Measurements from ENCODE around the gene ACSL3. TPM values are rescaled to one million over a fixed set of nuclear protein-coding genes. Genes with fewer than 3 reads are reported as not detected.

ACSL3 gene
- total RNA-seq, 1 experiment from 2014 or later = 100 TPM

GRCh38 chr2:222861411-222862105 is 722 bp downstream of the ACSL3 start (continued):
- TF ChIP-seq, protein P1, sequence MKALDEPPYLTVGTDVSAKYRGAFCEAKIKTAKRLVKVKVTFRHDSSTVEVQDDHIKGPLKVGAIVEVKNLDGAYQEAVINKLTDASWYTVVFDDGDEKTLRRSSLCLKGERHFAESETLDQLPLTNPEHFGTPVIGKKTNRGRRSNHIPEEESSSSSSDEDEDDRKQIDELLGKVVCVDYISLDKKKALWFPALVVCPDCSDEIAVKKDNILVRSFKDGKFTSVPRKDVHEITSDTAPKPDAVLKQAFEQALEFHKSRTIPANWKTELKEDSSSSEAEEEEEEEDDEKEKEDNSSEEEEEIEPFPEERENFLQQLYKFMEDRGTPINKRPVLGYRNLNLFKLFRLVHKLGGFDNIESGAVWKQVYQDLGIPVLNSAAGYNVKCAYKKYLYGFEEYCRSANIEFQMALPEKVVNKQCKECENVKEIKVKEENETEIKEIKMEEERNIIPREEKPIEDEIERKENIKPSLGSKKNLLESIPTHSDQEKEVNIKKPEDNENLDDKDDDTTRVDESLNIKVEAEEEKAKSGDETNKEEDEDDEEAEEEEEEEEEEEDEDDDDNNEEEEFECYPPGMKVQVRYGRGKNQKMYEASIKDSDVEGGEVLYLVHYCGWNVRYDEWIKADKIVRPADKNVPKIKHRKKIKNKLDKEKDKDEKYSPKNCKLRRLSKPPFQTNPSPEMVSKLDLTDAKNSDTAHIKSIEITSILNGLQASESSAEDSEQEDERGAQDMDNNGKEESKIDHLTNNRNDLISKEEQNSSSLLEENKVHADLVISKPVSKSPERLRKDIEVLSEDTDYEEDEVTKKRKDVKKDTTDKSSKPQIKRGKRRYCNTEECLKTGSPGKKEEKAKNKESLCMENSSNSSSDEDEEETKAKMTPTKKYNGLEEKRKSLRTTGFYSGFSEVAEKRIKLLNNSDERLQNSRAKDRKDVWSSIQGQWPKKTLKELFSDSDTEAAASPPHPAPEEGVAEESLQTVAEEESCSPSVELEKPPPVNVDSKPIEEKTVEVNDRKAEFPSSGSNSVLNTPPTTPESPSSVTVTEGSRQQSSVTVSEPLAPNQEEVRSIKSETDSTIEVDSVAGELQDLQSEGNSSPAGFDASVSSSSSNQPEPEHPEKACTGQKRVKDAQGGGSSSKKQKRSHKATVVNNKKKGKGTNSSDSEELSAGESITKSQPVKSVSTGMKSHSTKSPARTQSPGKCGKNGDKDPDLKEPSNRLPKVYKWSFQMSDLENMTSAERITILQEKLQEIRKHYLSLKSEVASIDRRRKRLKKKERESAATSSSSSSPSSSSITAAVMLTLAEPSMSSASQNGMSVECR (CRISPR knock-in tag; IDR thresholded peaks at IDR 0.05; ENCODE audit: borderline replicate concordance) = peak; percentile 20; the same call in 1 of the 2 replicates
- no peak for TF ChIP-seq NFYB (CRISPR knock-in tag; conservative IDR thresholded peaks at IDR 0.05; ENCODE audit: low read depth)
- no peak for TF ChIP-seq ATF1 (CRISPR knock-in tag; IDR thresholded peaks at IDR 0.05)
- TF ChIP-seq FOXP4 (CRISPR knock-in tag; IDR thresholded peaks at IDR 0.05) = peak; percentile 40
- TF ChIP-seq ZNF138 (CRISPR knock-in tag; conservative IDR thresholded peaks at IDR 0.05) = no peak
- TF ChIP-seq, protein P2, sequence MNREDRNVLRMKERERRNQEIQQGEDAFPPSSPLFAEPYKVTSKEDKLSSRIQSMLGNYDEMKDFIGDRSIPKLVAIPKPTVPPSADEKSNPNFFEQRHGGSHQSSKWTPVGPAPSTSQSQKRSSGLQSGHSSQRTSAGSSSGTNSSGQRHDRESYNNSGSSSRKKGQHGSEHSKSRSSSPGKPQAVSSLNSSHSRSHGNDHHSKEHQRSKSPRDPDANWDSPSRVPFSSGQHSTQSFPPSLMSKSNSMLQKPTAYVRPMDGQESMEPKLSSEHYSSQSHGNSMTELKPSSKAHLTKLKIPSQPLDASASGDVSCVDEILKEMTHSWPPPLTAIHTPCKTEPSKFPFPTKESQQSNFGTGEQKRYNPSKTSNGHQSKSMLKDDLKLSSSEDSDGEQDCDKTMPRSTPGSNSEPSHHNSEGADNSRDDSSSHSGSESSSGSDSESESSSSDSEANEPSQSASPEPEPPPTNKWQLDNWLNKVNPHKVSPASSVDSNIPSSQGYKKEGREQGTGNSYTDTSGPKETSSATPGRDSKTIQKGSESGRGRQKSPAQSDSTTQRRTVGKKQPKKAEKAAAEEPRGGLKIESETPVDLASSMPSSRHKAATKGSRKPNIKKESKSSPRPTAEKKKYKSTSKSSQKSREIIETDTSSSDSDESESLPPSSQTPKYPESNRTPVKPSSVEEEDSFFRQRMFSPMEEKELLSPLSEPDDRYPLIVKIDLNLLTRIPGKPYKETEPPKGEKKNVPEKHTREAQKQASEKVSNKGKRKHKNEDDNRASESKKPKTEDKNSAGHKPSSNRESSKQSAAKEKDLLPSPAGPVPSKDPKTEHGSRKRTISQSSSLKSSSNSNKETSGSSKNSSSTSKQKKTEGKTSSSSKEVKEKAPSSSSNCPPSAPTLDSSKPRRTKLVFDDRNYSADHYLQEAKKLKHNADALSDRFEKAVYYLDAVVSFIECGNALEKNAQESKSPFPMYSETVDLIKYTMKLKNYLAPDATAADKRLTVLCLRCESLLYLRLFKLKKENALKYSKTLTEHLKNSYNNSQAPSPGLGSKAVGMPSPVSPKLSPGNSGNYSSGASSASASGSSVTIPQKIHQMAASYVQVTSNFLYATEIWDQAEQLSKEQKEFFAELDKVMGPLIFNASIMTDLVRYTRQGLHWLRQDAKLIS (CRISPR knock-in tag; IDR thresholded peaks at IDR 0.05; ENCODE audit: borderline replicate concordance) = no peak

GRCh38 chr2:222862106-222862908 is 1.5 kb downstream of the ACSL3 start:
- Mint-ChIP-seq H3K27me3 (ENCODE audit: low read depth) (no peaks in the 10 kb centered on the region), H3K4me1 (peaks cover 14% of the 10 kb centered on the region), H3K9me3 (no peaks in the 10 kb centered on the region), H3K36me3 (peaks cover 3% of the 10 kb centered on the region; the same call in 1 of the 2 replicates), H3K27ac (no peak overlapping the region; the same call in 1 of the 2 replicates), H3K4me3 (no peak overlapping the region)
- DNase-seq (ENCODE audit: low spot score) = no peak
- TF ChIP-seq, protein P3, sequence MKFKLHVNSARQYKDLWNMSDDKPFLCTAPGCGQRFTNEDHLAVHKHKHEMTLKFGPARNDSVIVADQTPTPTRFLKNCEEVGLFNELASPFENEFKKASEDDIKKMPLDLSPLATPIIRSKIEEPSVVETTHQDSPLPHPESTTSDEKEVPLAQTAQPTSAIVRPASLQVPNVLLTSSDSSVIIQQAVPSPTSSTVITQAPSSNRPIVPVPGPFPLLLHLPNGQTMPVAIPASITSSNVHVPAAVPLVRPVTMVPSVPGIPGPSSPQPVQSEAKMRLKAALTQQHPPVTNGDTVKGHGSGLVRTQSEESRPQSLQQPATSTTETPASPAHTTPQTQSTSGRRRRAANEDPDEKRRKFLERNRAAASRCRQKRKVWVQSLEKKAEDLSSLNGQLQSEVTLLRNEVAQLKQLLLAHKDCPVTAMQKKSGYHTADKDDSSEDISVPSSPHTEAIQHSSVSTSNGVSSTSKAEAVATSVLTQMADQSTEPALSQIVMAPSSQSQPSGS (CRISPR knock-in tag; IDR thresholded peaks at IDR 0.05; ENCODE audit: borderline replicate concordance, low read depth) = no peak
- no peak for TF ChIP-seq ETV6 (CRISPR knock-in tag; IDR thresholded peaks at IDR 0.05)
- TF ChIP-seq TEAD4 (CRISPR knock-in tag; IDR thresholded peaks at IDR 0.05) = no peak
- TF ChIP-seq SP1 (CRISPR knock-in tag; conservative IDR thresholded peaks at IDR 0.05) = no peak
- no peak for TF ChIP-seq IRF2 (CRISPR knock-in tag; IDR thresholded peaks at IDR 0.05; ENCODE audit: borderline replicate concordance, low read depth)
- TF ChIP-seq ZNF219 (CRISPR knock-in tag; IDR thresholded peaks at IDR 0.05; ENCODE audit: borderline replicate concordance) = no peak
- TF ChIP-seq, protein P4, sequence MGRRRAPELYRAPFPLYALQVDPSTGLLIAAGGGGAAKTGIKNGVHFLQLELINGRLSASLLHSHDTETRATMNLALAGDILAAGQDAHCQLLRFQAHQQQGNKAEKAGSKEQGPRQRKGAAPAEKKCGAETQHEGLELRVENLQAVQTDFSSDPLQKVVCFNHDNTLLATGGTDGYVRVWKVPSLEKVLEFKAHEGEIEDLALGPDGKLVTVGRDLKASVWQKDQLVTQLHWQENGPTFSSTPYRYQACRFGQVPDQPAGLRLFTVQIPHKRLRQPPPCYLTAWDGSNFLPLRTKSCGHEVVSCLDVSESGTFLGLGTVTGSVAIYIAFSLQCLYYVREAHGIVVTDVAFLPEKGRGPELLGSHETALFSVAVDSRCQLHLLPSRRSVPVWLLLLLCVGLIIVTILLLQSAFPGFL (CRISPR knock-in tag; IDR thresholded peaks at IDR 0.05; ENCODE audit: borderline replicate concordance) = no peak
- ChIA-PET CTCF (interaction anchor here (1.2 kb wide), 1 partner anchor 65 kb away, joined by 5 read pairs; no protein-coding TSS in a partner anchor), POLR2A (interaction anchor here (0.6 to 1.1 kb wide), 3 partner anchors 15 to 89 kb away, joined by 3 to 6 read pairs (median 3); no protein-coding TSS in a partner anchor)
- no peak for ATAC-seq

Data from WTC11 (cell line).